H1 (cell line): ENCODE data around the gene TIGD1. TPM values are rescaled to one million over a fixed set of nuclear protein-coding genes. Genes with fewer than 3 reads are reported as not detected.

ENCODE experiments used
- CTCF ChIA-PET: fragments of 300-600 bp; sonication (Branson Sonifier 250); formaldehyde crosslinking; loops from one replicate; lab custom pipeline; 2021; ENCODE audit not compliant: partially characterized antibody; lab: Charles Lee
- POLR2A ChIA-PET: fragments of 300-600 bp; sonication (Branson Sonifier 250); formaldehyde crosslinking; loops from one replicate; lab custom pipeline; 2021; ENCODE audit warnings: inconsistent platforms; ENCODE audit not compliant: partially characterized antibody; lab: Charles Lee
- DNase-seq, 2 experiments: peaks; one replicate each; pipeline versions ENCODE4 v3.0.0 to v3.0.0-alpha.2; 2010 to 2022; ENCODE audit warnings: low spot score in 2 of 2, low read depth in 1 of 2, mixed read lengths in 1 of 2
- FAIRE-seq: peaks from 2 replicates; lab custom pipeline; 2011; peaks lifted over from hg19 to GRCh38; lab: Jason Lieb, UNC
- H2AFZ ChIP-seq: 2 replicates; pipeline ENCODE4 v1.8.1; 2012; ENCODE audit warnings: low read length, inconsistent platforms
- H2AK5ac ChIP-seq: 2 replicates; pipeline ENCODE4 v1.6.1; 2013; ENCODE audit warnings: low read depth, low read length
- H2BK120ac ChIP-seq: replicated peaks from 2 replicates; pipeline ENCODE3; 2013; ENCODE audit warnings: low read depth, low read length, inconsistent platforms
- H2BK12ac ChIP-seq: 2 replicates; pipeline ENCODE4 v1.6.1; 2013; ENCODE audit warnings: low read depth, low read length
- H2BK15ac ChIP-seq: 2 replicates; pipeline ENCODE4 v1.6.1; 2013; ENCODE audit warnings: low read length
- H2BK20ac ChIP-seq: 2 replicates; pipeline ENCODE4 v1.6.1; 2013; ENCODE audit warnings: low read length
- H2BK5ac ChIP-seq: 2 replicates; pipeline ENCODE4 v1.6.1; 2013; ENCODE audit warnings: low read depth, low read length
- H3K14ac ChIP-seq: 2 replicates; pipeline ENCODE4 v1.6.1; 2013; ENCODE audit warnings: inconsistent platforms; ENCODE audit not compliant: insufficient read length
- H3K18ac ChIP-seq: 2 replicates; pipeline ENCODE4 v1.6.1; 2013; ENCODE audit warnings: low read length; ENCODE audit errors: extremely low read depth
- H3K23ac ChIP-seq: 2 replicates; pipeline ENCODE4 v1.6.1; 2013; ENCODE audit warnings: inconsistent platforms; ENCODE audit not compliant: insufficient read length
- H3K23me2 ChIP-seq: 2 replicates; pipeline ENCODE4 v1.6.1; 2013; ENCODE audit warnings: low read depth, low read length
- H3K27ac ChIP-seq: 2 replicates; pipeline ENCODE4 v1.6.1; 2011; ENCODE audit warnings: low read depth, low read length, inconsistent platforms
- H3K27me3 ChIP-seq, 4 experiments: replicated peaks in 1 of 4; 1 replicate in 1 of 4; 2 replicates in 3 of 4; pipeline versions ENCODE4 v1.6.1 to v1.8.1; 2011 to 2013; ENCODE audit warnings: low read length in 3 of 4, mild to moderate bottlenecking in 3 of 4, inconsistent platforms in 2 of 4, mixed read lengths in 2 of 4, moderate library complexity in 1 of 4; ENCODE audit not compliant: control insufficient read depth in 3 of 4, insufficient read depth in 3 of 4; ENCODE audit errors: extremely low read depth in 1 of 4
- H3K36me3 ChIP-seq, 4 experiments: 2 replicates each; pipeline versions ENCODE4 v1.6.1 to v1.8.1; 2011 to 2013; ENCODE audit warnings: mild to moderate bottlenecking in 4 of 4, low read length in 3 of 4, moderate library complexity in 2 of 4, control low read depth in 1 of 4, inconsistent platforms in 1 of 4; ENCODE audit not compliant: insufficient read depth in 4 of 4, control insufficient read depth in 2 of 4
- H3K4ac ChIP-seq: replicated peaks from 2 replicates; pipeline ENCODE3; 2013; ENCODE audit warnings: low read length, low read depth, mixed read lengths, inconsistent platforms; ENCODE audit not compliant: insufficient read length
- H3K4me1 ChIP-seq, 4 experiments: replicated peaks in 1 of 4; 1 replicate in 1 of 4; 2 replicates in 3 of 4; pipeline versions ENCODE4 v1.6.1 to v1.8.1; 2011 to 2013; ENCODE audit warnings: low read length in 3 of 4, inconsistent platforms in 2 of 4, mixed read lengths in 1 of 4; ENCODE audit not compliant: insufficient read depth in 4 of 4, control insufficient read depth in 3 of 4
- H3K4me2 ChIP-seq, 2 experiments: 2 replicates each; pipeline versions ENCODE4 v1.6.1 to v1.8.1; 2011 to 2013; ENCODE audit warnings: low read depth in 2 of 2, low read length in 2 of 2, control low read depth in 1 of 2, inconsistent platforms in 1 of 2, mild to moderate bottlenecking in 1 of 2; ENCODE audit not compliant: insufficient read depth in 1 of 2
- H3K4me3 ChIP-seq, 4 experiments: fragments of 200-600, 300-600 bp in 1 of 4; sonication (generic), shearing (Covaris generic), sonication (Bioruptor Twin) in 1 of 4; 2 replicates each; pipeline versions ENCODE4 v1.5.1 to v1.8.1; 2011 to 2016; ENCODE audit warnings: low read length in 4 of 4, low read depth in 3 of 4, control low read depth in 2 of 4, inconsistent platforms in 2 of 4, mild to moderate bottlenecking in 2 of 4, mixed read lengths in 1 of 4, moderate library complexity in 1 of 4; ENCODE audit not compliant: insufficient read depth in 2 of 4; ENCODE audit errors: extremely low read depth in 1 of 4
- H3K56ac ChIP-seq: replicated peaks from 2 replicates; pipeline ENCODE3; 2013; ENCODE audit warnings: low read depth, mild to moderate bottlenecking, mixed read lengths, low read length, inconsistent platforms; ENCODE audit not compliant: insufficient read length
- H3K79me1 ChIP-seq: 2 replicates; pipeline ENCODE4 v1.6.1; 2013; ENCODE audit warnings: low read depth, low read length, control low read depth
- H3K79me2 ChIP-seq, 2 experiments: 2 replicates each; pipeline versions ENCODE4 v1.6.1 to v1.8.1; 2012 to 2013; ENCODE audit warnings: low read length in 2 of 2, mild to moderate bottlenecking in 2 of 2, inconsistent platforms in 1 of 2; ENCODE audit not compliant: insufficient read depth in 2 of 2, control insufficient read depth in 1 of 2
- H3K9ac ChIP-seq, 4 experiments: replicated peaks in 1 of 4; 1 replicate in 1 of 4; 2 replicates in 3 of 4; pipeline versions ENCODE4 v1.6.1 to v1.8.1; 2011 to 2013; ENCODE audit warnings: low read depth in 3 of 4, low read length in 3 of 4, control low read depth in 2 of 4, mild to moderate bottlenecking in 2 of 4, moderate library complexity in 2 of 4, inconsistent platforms in 1 of 4; ENCODE audit errors: extremely low read depth in 1 of 4
- H3K9me3 ChIP-seq, 2 experiments: 2 replicates each; pipeline versions ENCODE4 v1.6.1 to v1.8.1; 2012 to 2013; ENCODE audit warnings: mild to moderate bottlenecking in 2 of 2, moderate library complexity in 2 of 2, control low read depth in 1 of 2, inconsistent platforms in 1 of 2, low read depth in 1 of 2, low read length in 1 of 2, mixed read lengths in 1 of 2; ENCODE audit not compliant: insufficient read depth in 2 of 2
- H4K20me1 ChIP-seq, 2 experiments: replicated peaks in 1 of 2; 2 replicates each; pipeline versions ENCODE3 to v1.8.1; 2011 to 2013; ENCODE audit warnings: inconsistent platforms in 2 of 2, low read length in 2 of 2, mild to moderate bottlenecking in 1 of 2; ENCODE audit not compliant: insufficient read depth in 2 of 2, control insufficient read depth in 1 of 2
- H4K5ac ChIP-seq: 2 replicates; pipeline ENCODE4 v1.6.1; 2013; ENCODE audit warnings: low read length, low read depth, mixed read lengths, inconsistent platforms; ENCODE audit not compliant: insufficient read length
- H4K8ac ChIP-seq: 2 replicates; pipeline ENCODE4 v1.8.0; 2013; ENCODE audit warnings: mild to moderate bottlenecking, moderate library complexity, low read length, inconsistent platforms; ENCODE audit not compliant: insufficient read depth; ENCODE audit errors: extremely low read depth
- H4K91ac ChIP-seq: replicated peaks from 2 replicates; pipeline ENCODE3; 2013; ENCODE audit warnings: low read length, mixed read lengths, inconsistent platforms; ENCODE audit not compliant: insufficient read length
- CBX5 ChIP-seq: fragments of 300-800, 300-1000 bp; sonication (generic); IDR thresholded peaks from 2 replicates; pipeline ENCODE4 v1.7.1; 2016; ENCODE audit warnings: antibody characterized with exemption, low read length, low read depth
- CREB1 ChIP-seq: IDR thresholded peaks from 2 replicates; pipeline ENCODE4 v1.6.1; 2012; ENCODE audit warnings: inconsistent platforms
- EGR1 ChIP-seq: IDR thresholded peaks from 2 replicates; pipeline ENCODE4 v1.6.1; 2011; ENCODE audit warnings: low read depth, low read length, borderline replicate concordance
- FOSL1 ChIP-seq: IDR thresholded peaks from 2 replicates; pipeline ENCODE4 v1.6.1; 2011; ENCODE audit warnings: mild to moderate bottlenecking, low read depth, low read length, moderate library complexity; ENCODE audit not compliant: insufficient read depth
- GTF2F1 ChIP-seq: IDR thresholded peaks from 2 replicates; pipeline ENCODE4 v1.6.1; 2012; ENCODE audit warnings: low read depth, low read length, improper control_type of control experiment, borderline replicate concordance
- HDAC2 ChIP-seq, 2 experiments: fragments of 300-600 bp in 1 of 2; sonication (generic) in 1 of 2; IDR thresholded peaks; 2 replicates each; pipeline ENCODE4 v1.6.1; 2011 to 2012; ENCODE audit warnings: low read depth in 2 of 2, low read length in 2 of 2, mild to moderate bottlenecking in 2 of 2, moderate library complexity in 2 of 2, borderline replicate concordance in 1 of 2, inconsistent platforms in 1 of 2
- SP4 ChIP-seq: IDR thresholded peaks from 2 replicates; pipeline ENCODE4 v1.6.1; 2012; ENCODE audit warnings: low read length, inconsistent platforms
- TBP ChIP-seq: IDR thresholded peaks from 2 replicates; pipeline ENCODE4 v1.6.1; 2011; ENCODE audit warnings: low read depth, low read length, improper control_type of control experiment
- TCF12 ChIP-seq: IDR thresholded peaks from 2 replicates; pipeline ENCODE4 v1.6.1; 2011; ENCODE audit warnings: low read depth, mild to moderate bottlenecking, low read length
- whole genome bisulfite sequencing, 2 experiments: shearing (Covaris generic) in 1 of 2; methylation state at CpG; one replicate each; pipeline versions ENCODE4 v1.1.6 to v1.1.7; 2013 to 2015; ENCODE audit warnings: low lambda C conversion rate in 2 of 2, mixed read lengths in 2 of 2, inconsistent platforms in 1 of 2, low coverage in 1 of 2, missing lambda C conversion rate in 1 of 2; ENCODE audit not compliant: insufficient replicate concordance in 2 of 2, insufficient coverage in 1 of 2, insufficient read length in 1 of 2; ENCODE audit errors: extremely low coverage in 1 of 2, missing lambda C conversion rate in 1 of 2; 5-methylcytosine and 5-hydroxymethylcytosine counted together
- polyA plus RNA-seq, 7 experiments: library from polyadenylated mRNA; depleted of rRNA in 3 of 7; stranded (reverse) in 5 of 7; unstranded in 2 of 7; fragments of >200 nt in 5 of 7; fragments of 200-250 nt in 2 of 7; gene quantifications; 1 replicate in 5 of 7; 2 replicates in 1 of 7; 4 replicates in 1 of 7; pipeline versions ENCODE4 v1.2.1 to v1.2.3, GENCODE V29; 2011 to 2013; ENCODE audit warnings: missing spikeins in 2 of 7, mixed read lengths in 2 of 7
- total RNA-seq: library from RNA; stranded (reverse); fragmentation: NEBNext Ultra II Directional; extraction: Animal tissue kit (Norgen Biotek cat#: 25700); gene quantifications from 2 replicates; pipeline ENCODE4 v1.2.1, GENCODE V29; 2021
- TF ChIP-seq, protein P1 (sequence below): IDR thresholded peaks from 2 replicates; pipeline ENCODE4 v1.6.1; 2012; ENCODE audit warnings: low read length, inconsistent platforms
- TF ChIP-seq, protein P2 (sequence below): IDR thresholded peaks from 2 replicates; pipeline ENCODE4 v1.6.1; 2011; ENCODE audit warnings: low read depth, mild to moderate bottlenecking, low read length; ENCODE audit not compliant: insufficient read depth

Gene TIGD1
- total and polyA plus RNA-seq, 2 of the 8 experiments (the other 6 are each of a cell fraction or from before 2014, with no cell fraction given): 4.7 to 8.3 TPM

DNA sequence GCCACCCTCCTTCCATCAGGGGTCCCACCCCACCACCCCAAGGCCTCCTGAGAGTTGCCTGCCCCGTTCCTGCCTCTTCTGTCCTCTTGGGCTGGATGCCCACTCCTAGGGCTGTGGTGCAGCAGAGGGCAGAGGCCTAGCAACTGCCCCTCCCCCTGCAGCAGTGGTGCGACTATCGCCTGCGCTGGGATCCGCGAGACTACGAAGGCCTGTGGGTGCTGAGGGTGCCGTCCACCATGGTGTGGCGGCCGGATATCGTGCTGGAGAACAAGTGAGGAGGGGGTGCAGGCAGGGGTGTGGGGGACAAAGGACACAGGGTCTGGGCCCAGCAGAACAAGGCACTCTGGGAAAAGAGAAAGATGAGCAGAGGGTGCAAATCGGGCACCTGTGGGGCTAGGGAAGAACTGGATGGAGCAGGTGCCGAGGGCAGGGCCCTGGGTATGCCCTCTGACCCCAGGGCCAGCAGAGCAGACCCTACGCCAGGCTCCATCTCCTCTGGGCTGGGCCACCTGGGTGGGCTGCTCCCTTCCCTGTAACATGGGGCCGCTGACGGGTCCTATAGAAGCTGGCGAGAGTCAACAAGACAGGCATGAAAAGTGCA lies 9.8 kb downstream of the TIGD1 start:
- no peak overlapping the region for H3K4me2 ChIP-seq
- H3K79me1 ChIP-seq: no peaks in the 10 kb centered on the region
- H3K14ac ChIP-seq: no peak overlapping the region
- H3K36me3 ChIP-seq: no peaks in the 10 kb centered on the region
- WGBS, 2 experiments: 83% methylated on average over 14 of the region's 17 CpGs; no CpG with 5 or more reads in 1 of the 2 experiments
- no peak overlapping the region for H2BK12ac ChIP-seq
- no peak for FAIRE-seq
- H3K4me3 ChIP-seq: no peak overlapping the region
- no peak overlapping the region for H2BK15ac ChIP-seq
- 0 out of 4 replicates have a peak, but pooled peaks cover 0 to 5% of the 10 kb centered on the region in 2 experiments for H3K9me3 ChIP-seq
- H3K4ac ChIP-seq: no peak overlapping the region
- H4K8ac ChIP-seq: peak overlapping the region; percentile 29; the same call in 1 of the 2 replicates
- H4K20me1 ChIP-seq: peaks cover 4% of the 10 kb centered on the region in 2 experiments
- H2BK120ac ChIP-seq: no peak overlapping the region
- H3K23ac ChIP-seq: no peak overlapping the region
- ChIA-PET CTCF (interaction anchor here (1.8 to 5.5 kb wide), 2 partner anchors 18 to 76 kb away, joined by 4 to 29 read pairs; partner anchors contain the start of gene PRSS56), POLR2A (interaction anchor here (1.7 to 4.0 kb wide), 2 partner anchors 9 to 10 kb away, joined by 4 to 24 read pairs; partner anchors contain the start of genes EIF4E2 and TIGD1)
- no peak overlapping the region for H3K56ac ChIP-seq
- H3K27me3 ChIP-seq: no peaks in the 10 kb centered on the region
- H3K4me1 ChIP-seq: peaks cover 0 to 15% (median 10%) of the 10 kb centered on the region in 4 experiments; a peak in 6 of 7 replicates
- H3K18ac ChIP-seq: no peak overlapping the region
- peak in 1 of 2 experiments; percentile 40 for DNase-seq
- H3K9ac ChIP-seq: no peak overlapping the region
- no peak overlapping the region for H3K27ac ChIP-seq
- H2AK5ac ChIP-seq: no peak overlapping the region
- no peak overlapping the region for H2AFZ ChIP-seq
- H3K79me2 ChIP-seq: no peaks in the 10 kb centered on the region
- no peak overlapping the region for H2BK5ac ChIP-seq
- no peak overlapping the region for H4K5ac ChIP-seq
- no peak overlapping the region for H2BK20ac ChIP-seq
- 0 out of 2 replicates have a peak, but pooled peaks cover 1% of the 10 kb centered on the region for H3K23me2 ChIP-seq
- H4K91ac ChIP-seq: no peak overlapping the region
- TF ChIP-seq TBP (no peak), SP4 (no peak), FOSL1 (no peak), HDAC2 (IDR thresholded peaks at IDR 0.05; ENCODE audit: borderline replicate concordance in 1 of 2, low read depth in 2 of 2, low read length in 2 of 2) (no peak), CREB1 (no peak), EGR1 (no peak), CBX5 (no peak), TCF12 (no peak), GTF2F1 (no peak)
- TF ChIP-seq, protein P1, sequence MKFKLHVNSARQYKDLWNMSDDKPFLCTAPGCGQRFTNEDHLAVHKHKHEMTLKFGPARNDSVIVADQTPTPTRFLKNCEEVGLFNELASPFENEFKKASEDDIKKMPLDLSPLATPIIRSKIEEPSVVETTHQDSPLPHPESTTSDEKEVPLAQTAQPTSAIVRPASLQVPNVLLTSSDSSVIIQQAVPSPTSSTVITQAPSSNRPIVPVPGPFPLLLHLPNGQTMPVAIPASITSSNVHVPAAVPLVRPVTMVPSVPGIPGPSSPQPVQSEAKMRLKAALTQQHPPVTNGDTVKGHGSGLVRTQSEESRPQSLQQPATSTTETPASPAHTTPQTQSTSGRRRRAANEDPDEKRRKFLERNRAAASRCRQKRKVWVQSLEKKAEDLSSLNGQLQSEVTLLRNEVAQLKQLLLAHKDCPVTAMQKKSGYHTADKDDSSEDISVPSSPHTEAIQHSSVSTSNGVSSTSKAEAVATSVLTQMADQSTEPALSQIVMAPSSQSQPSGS: no peak
- TF ChIP-seq, protein P2, sequence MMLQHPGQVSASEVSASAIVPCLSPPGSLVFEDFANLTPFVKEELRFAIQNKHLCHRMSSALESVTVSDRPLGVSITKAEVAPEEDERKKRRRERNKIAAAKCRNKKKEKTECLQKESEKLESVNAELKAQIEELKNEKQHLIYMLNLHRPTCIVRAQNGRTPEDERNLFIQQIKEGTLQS: no peak
